Measurements from ENCODE around the gene DACH1.

DACH1 gene

GRCh38 chr13:71672512-71672911 lies 194.5 kb downstream of the DACH1 start:
- TF ChIP-seq CTCF (IDR thresholded peaks at IDR 0.05; ENCODE audit: control insufficient read depth, extremely low read depth, insufficient read depth), result no peak

GRCh38 chr13:71663431-71663830 lies 203.6 kb downstream of the DACH1 start:
- H3K4me3 ChIP-seq (ENCODE audit: low read depth, low read length), result no peak overlapping the region
- no peak for TF ChIP-seq CTCF (IDR thresholded peaks at IDR 0.05; ENCODE audit: control insufficient read depth, extremely low read depth, insufficient read depth)
- no peak for DNase-seq (ENCODE audit: low read depth)

More at GRCh38 chr13:71672512-71672911, 194.5 kb downstream of the DACH1 start:
- no peak for DNase-seq (ENCODE audit: low read depth)
- H3K4me3 ChIP-seq (ENCODE audit: low read depth, low read length), result no peak overlapping the region

GRCh38 chr13:71661921-71662320 lies 205.1 kb downstream of the DACH1 start:
- H3K4me3 ChIP-seq (ENCODE audit: low read depth, low read length), result no peak overlapping the region
- no peak for TF ChIP-seq CTCF (IDR thresholded peaks at IDR 0.05; ENCODE audit: control insufficient read depth, extremely low read depth, insufficient read depth)
- no peak for DNase-seq (ENCODE audit: low read depth)

- no peak overlapping the region for H3K4me3 ChIP-seq (ENCODE audit: low read depth, low read length)
- no peak for TF ChIP-seq CTCF (IDR thresholded peaks at IDR 0.05; ENCODE audit: control insufficient read depth, extremely low read depth, insufficient read depth)
- DNase-seq (ENCODE audit: low read depth), result no peak
Observed at GRCh38 chr13:71659404-71659803, 207.6 kb downstream of the DACH1 start.

- DNase-seq (ENCODE audit: low read depth), result no peak
- no peak for TF ChIP-seq CTCF (IDR thresholded peaks at IDR 0.05; ENCODE audit: control insufficient read depth, extremely low read depth, insufficient read depth)
- no peak overlapping the region for H3K4me3 ChIP-seq (ENCODE audit: low read depth, low read length)
Observed at GRCh38 chr13:71645467-71645866, 221.5 kb downstream of the DACH1 start.

- no peak overlapping the region for H3K4me3 ChIP-seq (ENCODE audit: low read depth, low read length)
- TF ChIP-seq CTCF (IDR thresholded peaks at IDR 0.05; ENCODE audit: control insufficient read depth, extremely low read depth, insufficient read depth), result no peak
- no peak for DNase-seq (ENCODE audit: low read depth)
Observed at GRCh38 chr13:71644579-71644978, 222.4 kb downstream of the DACH1 start.

- no peak overlapping the region for H3K4me3 ChIP-seq (ENCODE audit: low read depth, low read length)
- DNase-seq (ENCODE audit: low read depth), result no peak
- no peak for TF ChIP-seq CTCF (IDR thresholded peaks at IDR 0.05; ENCODE audit: control insufficient read depth, extremely low read depth, insufficient read depth)
Observed at GRCh38 chr13:71643448-71643860, 223.6 kb downstream of the DACH1 start.
